ENCODE results near the gene UPK3BL2.
"Not testable (repeated sequence)": the region's sequence is repeated elsewhere in the genome, so short reads cannot be mapped to it uniquely, and the experiment has no call there.

Gene UPK3BL2

DNA sequence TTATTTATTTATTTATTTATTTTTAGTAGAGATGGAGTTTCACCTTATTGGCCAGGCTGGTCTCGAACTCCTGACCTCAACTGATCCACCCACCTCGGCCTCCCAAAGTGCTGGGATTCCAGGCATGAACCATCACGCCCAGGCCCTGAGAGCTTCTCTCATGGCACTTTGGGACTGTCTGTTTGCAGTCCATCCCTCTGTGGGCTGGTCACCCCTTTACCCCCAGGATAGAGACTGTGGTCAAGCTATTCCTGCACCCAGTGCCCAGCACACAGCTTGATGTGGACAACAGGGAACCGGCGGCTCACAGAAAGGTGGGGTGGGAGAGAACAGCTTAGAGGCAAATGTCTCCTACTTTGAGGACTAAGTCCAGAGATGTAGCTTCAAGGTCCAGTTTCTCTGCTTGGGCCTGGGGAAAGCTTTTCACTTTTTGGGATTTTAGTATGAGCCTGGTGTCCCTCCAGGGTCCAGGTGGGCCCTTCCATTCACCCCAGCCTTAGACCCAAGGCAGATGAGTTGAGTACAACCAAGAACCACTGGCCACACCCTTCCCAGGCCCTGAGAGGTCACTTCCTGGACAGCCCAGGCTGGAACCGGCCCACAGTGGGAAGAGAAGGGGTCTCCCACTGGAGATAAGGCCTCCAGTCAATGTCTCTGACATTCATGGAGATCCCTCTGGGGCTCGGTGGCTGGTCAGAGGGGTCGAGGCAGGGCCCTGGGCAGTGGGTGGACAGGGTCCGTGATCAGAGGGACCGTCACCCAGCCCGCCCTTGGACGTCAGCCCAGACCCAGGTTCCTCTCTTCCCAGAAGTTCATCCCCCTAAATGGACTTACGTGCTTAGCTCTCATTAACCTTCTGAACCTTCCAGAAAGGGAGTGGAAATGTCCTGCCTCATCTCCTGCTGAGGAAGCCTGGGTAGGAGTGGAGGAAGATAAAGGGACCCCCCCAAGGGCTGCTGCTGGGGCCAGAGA, 15.4 kb downstream of the UPK3BL2 start:
- DNase-seq: not testable (repeated sequence)

DNA sequence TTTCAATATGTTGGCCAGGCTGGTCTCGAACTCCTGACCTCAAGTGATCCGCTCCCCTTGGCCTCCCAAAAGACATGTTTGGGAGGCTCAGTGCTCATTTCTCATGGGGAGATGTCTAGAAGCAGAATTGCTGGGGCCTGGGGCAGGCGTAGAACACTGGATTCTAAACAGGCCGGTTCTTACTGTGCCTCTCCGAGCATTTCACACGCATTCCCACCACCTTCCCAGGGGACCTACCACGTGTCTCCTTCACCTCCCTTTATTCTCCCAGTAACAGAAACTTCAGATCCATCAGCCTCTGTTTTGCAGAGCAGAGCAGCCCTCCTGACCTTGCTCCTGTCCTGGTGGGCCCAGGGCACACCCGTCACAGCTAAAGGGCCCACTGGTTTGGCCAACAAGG, 16.3 kb downstream of the UPK3BL2 start:
- not testable (repeated sequence) for DNase-seq

DNA sequence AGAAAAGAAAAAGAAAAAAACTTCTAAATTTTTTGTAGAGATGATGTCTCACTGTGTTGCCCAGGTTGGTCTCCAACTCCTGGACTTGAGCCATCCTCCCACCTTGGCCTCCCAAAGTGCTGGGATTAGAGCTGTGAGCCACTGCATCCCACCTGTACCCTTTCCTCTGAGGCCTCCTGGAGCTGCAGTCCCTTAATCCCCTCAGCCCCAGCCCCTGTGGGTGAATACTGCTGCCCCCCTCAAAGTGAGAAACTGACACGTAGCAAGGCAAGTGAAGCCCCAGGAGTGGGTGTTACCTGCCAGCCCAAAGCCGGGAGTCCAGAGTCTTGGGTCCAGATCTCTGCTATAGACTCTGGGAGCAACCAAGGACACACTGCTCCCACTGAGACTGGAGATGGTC, 18.7 kb downstream of the UPK3BL2 start:
- not testable (repeated sequence) for DNase-seq

- DNase-seq: not testable (repeated sequence)
Measured at GRCh38 chr7:102520797-102521196, 22.7 kb downstream of the UPK3BL2 start.

DNA sequence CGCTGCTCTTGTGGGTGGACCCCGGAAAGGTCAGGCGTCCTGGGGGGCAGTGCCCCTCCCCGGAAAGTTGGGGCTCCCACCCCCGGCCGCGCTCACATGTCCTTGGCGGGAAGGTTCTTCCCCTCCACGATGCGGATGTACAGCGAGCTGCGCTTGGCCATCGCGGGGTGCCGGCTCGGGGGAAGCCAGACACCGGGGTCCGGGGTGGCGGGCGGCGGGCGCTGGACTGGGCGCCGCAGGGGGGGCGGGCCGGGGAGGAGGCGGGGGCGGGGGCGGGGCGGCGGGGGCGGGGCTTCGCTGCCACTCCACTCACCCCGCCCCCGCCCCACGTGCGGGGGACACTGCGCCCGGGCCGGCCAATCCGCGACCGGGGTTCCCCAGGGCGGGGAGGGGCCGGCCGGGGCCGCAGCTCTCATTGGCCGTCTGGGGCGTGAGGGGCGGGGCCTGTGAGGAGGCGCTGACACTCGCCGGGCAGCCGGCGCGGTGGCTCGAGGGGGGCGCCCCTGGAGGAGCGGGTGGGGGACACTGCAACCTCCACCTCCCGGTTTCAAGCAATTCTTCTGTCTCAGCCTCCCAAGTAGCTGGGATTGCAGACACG, 25.8 kb downstream of the UPK3BL2 start, which contains the start of gene RASA4B:
Gene RASA4B (minus strand): TSS at position 228 of the 598 bp plus-strand sequence. CDS start 67 bp downstream, at position 161.
- not testable (repeated sequence) for DNase-seq

DNA sequence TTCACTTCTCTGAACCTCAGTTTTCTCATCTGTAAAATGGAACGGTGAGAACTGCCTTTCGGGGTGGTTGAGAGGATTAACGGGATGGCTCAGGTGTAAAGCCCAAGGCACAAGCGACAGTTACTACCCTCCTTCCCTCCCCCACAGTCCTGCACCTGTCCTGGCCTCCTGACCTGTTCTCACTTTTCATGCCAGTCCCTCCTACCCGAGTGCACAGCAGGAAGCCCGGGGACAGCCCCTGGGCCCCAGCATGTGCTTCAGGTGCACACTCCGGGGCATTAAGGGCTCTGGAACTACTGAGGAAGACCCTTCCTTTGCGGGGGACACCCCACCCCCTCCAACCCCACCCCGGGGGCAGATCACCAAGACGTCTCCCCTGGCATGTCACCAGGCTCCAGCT, 26.5 kb downstream of the UPK3BL2 start:
- DNase-seq: not testable (repeated sequence)

DNA sequence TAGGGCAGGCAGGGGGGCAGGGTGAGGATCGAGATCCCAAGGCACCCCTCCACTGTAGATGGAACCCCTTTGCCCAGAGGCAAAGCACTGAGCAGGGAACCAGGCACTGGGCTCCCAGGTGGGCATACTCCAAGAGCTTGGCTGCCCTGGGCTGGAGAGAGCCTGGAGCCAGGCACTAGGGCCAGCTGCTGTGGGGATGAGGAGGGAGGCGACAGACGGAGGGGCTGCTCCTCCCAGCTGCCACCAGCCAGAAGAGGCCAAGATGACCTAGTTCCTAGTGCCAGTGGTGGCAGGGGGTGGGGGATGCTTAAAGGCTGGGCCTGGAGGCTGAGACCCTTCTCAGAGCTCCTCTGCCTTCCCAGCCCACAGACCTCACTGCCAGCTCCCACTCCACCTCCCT, 27.6 kb downstream of the UPK3BL2 start:
- not testable (repeated sequence) for DNase-seq

DNA sequence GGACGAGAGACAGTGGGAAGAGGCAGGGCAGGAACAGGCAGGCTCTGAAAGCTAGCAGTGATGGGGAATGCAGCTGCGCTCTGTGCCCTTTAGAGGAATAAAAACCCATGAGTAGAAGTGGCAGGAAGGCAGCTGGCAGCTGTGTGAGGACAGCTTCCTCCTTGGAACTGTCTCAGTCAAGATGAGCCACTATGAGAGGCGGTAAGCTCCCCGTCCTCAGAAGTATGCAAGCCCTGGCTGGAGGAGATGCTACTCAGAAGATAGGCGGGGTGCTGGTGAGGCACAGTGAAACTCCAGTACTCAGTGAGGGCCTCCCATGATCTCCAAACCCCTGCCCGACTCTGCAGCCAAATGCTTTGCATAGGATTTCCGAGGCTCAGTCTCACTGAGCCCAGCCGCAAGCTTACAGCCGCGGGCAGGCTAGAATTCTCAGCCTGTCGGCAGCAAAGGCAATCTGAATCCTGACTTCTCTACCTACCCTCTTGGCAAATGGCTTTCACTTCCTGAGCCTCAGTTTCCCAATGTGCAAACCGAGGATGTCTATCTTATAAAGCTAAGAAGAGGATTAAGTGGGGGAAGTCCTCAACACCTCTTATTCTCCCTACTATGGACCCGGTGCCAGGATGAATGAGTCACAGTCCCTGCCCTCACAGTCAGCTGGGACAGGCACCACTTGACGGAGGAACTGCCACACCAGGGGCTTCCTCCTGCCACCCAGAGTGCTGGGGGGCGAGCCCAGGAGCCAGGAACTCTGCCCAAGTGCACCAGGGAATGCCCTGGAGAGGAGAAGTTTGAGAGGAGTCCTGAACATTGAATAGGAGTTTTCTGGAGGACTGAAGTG, 28.4 kb downstream of the UPK3BL2 start:
- DNase-seq: not testable (repeated sequence)

DNA sequence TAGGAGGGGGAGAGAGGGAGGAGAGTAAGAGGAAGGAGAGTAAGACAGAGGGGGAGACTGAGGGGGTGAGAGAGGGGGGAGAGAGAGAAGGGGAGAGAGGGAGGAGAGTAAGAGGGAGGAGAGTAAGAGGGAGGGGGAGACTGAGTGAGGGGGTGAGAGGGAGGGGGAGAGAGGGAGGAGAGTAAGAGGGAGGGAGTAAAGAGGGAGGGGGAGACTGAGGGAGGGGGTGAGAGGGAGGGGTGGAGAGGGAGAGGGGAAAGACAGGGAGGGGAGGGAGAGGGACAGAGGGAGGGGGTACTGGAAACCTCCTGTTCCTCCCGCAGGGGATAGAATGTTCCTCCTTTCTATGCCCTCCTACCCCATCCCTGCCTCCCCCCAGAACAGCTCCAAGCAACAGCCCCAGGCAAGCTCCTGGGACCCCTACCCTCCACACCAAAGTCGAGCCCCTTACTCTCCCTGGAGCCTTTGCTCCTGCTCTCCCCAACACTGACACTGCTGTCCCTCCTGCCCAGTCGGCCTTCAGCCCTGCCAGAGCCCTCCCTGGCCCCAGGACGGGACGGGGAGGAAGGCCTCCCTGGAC, 30.8 kb downstream of the UPK3BL2 start:
- DNase-seq: not testable (repeated sequence)

GRCh38 chr7:102511860-102512522, 31.5 kb downstream of the UPK3BL2 start:
- DNase-seq: not testable (repeated sequence)

- not testable (repeated sequence) for DNase-seq
Measured at GRCh38 chr7:102510575-102510974, 32.9 kb downstream of the UPK3BL2 start.

DNA sequence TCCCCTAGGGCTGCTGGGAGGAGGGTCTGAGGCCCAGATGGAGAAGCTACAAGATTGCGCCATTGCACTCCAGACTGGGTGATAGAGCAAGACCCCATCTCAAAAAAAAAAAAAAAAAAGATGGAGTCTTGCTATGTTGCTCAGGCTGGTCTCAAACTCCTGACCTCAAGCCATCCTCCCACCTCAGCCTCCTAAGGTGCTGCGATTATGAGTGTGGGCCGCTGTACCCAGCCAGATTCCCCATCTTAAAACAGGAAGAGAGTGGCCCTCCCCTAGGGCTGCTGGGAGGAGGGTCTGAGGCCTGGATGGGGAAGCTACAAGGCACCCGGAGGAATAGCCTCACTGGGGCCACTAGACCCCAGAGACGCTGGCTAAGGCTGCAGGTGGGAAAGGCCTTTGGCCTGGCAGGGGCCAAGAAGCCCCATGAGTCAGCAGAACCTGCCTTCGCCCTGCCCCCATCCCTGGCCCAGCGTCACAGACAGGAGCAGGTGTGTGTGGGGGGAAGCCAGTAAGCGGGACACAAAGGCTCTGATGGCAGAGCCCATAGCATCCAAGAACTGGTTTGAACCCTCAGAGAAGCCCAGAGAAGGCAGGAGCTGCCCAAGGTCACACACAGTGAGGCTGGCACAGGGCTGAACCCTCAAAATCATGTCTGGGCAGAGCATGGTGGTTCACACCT, 35.9 kb downstream of the UPK3BL2 start:
- not testable (repeated sequence) for DNase-seq

DNA sequence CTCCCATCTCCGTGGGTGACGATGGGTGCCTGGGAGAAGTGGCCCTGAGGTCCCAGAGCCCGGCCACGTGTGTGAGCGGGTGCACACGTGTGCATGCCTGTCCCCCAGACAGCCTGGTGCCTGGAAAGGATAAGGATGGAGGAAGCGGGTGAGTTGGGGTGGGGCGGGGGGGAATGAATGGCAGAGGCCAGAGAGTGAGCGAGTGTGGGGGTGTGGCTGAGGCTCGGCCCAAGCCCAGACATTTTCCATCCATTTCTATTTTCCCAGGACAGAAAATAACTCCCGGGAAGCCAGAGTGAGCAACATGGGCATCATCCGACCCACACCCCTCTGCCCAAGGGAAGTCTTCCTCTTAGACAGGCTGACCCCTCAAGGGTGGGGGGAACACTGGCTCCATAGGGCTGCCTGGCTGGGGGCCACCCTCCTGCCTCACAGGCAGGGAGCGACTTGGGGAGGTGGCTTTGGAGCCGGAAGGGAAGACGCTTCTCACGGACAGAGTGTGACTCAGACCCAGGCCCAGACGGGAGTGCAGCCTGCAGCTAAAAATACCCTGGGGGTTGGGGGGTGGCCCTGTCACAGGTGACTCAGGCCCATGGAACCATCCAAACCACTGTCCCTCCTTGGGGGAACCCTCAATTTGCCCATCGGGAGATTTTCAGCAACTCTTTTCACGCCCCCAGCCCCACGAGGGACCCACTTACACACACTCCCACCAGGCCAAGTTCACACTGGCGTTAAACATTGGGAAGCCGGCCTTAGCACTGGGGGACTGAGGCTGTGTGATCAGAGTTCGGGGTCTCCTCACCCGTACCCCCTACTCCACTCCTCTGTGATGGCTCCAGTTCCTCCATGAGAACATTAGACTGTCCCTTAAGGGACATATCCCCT, 38.0 kb downstream of the UPK3BL2 start:
- not testable (repeated sequence) for DNase-seq

DNA sequence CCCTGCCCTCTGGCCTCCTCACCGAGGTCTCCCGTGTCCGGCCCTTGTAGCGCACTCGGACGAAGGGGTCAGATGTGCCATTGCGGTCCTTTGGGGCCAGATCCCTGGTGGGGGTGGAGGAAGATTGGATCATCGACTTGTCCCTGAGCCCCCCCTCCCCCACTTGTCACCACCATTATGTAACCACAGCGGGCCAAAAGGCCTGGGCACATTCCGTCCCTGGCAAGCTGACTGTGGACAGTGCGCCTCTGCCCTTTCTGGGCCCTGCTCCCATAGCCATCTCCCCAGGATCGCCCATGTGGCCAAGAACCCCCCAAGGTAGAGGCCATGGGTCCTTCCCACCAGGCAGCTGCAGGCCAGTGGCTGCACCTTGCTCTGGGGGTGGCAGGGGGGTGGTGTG, 40.4 kb downstream of the UPK3BL2 start:
- not testable (repeated sequence) for DNase-seq

- not testable (repeated sequence) for DNase-seq
Measured at GRCh38 chr7:102498321-102498720, 45.2 kb downstream of the UPK3BL2 start.

- not testable (repeated sequence) for DNase-seq
Measured at GRCh38 chr7:102497308-102497707, 46.2 kb downstream of the UPK3BL2 start.

- DNase-seq: not testable (repeated sequence)
Measured at GRCh38 chr7:102496861-102497260, 46.6 kb downstream of the UPK3BL2 start.

GRCh38 chr7:102494473-102495149, 48.9 kb downstream of the UPK3BL2 start:
- not testable (repeated sequence) for DNase-seq

DNA sequence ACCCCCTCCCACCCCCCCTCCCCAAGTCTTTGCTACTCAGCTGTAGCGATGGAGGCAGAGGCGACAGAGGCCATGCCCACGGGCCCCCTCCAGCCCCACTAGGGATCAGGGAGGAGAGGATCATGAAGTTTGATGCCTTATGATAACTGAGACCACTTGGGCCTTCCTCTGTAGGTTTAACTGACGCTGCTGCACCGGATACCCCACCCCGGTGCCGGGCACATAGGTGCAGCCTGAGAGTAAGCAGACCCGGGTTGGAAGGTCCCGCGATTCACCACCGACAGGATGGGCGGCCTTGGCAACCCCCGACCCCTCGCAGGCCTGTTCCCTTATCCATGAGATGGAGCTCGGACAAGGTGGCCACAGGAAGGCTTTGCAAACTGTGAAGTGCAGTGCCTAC, 49.5 kb downstream of the UPK3BL2 start:
- not testable (repeated sequence) for DNase-seq
